GM10248 (cell line): ENCODE results near the gene NSD1.

ENCODE experiments used
- CTCF ChIA-PET: fragments of 300-600 bp; sonication (Branson Sonifier 250); formaldehyde crosslinking; extraction: SDS; loops from one replicate; lab custom pipeline; 2021; ENCODE audit warnings: antibody characterized with exemption; lab: Yijun Ruan, JAX
- POLR2A ChIA-PET: fragments of 350-650 bp; sonication (Branson Sonifier 250); formaldehyde crosslinking; extraction: SDS; loops from one replicate; lab custom pipeline; 2020; ENCODE audit warnings: antibody characterized with exemption; lab: Yijun Ruan, JAX
- DNase-seq: peaks from one replicate; pipeline ENCODE4 v3.0.0; 2012; ENCODE audit errors: extremely low spot score
- TF ChIP-seq, protein P1 (sequence below): IDR thresholded peaks from 2 replicates; pipeline ENCODE4 v1.5.1; 2012; ENCODE audit warnings: mild to moderate bottlenecking, low read depth; ENCODE audit errors: extremely low read depth, missing control alignments, control extremely low read depth

Gene NSD1

DNA sequence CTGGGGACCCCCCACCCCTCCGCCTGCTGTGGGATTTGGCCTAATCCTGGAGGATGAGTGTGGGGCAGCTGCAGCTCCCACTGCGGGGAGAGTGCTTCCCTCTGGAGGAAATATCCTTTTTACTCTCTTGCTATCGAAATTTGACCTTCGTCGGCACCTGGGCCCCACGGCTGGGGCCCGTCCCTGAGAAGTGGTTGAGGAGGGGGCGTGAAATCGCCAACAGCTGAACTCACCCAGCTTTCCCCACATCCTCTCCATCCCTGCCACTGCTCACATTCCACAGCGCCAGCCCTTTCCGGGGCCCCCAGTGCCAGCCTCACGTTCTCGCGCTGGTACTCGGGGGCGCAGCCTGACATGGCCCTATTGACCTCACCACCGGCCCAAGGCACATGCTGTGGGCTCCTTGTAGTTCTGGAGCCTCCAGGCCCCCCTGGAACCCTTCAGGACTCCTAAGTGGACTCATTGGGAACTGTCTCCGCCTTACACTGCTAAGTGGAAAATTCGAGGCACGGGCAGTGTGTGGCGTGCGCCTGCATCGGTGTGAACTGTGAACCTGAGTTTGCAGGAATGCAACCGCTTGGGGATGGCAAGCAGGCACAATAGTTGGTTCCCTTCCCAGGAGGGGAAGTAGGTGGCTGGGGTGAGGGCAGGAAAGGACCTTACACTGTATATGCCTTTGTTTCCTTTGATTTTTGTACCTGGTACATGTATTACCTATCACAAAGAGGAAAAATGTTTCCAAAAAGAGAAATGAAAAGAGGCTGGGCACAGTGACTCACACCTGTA lies 27.7 kb upstream of the NSD1 start:
- DNase-seq: no peak
- TF ChIP-seq, protein P1, sequence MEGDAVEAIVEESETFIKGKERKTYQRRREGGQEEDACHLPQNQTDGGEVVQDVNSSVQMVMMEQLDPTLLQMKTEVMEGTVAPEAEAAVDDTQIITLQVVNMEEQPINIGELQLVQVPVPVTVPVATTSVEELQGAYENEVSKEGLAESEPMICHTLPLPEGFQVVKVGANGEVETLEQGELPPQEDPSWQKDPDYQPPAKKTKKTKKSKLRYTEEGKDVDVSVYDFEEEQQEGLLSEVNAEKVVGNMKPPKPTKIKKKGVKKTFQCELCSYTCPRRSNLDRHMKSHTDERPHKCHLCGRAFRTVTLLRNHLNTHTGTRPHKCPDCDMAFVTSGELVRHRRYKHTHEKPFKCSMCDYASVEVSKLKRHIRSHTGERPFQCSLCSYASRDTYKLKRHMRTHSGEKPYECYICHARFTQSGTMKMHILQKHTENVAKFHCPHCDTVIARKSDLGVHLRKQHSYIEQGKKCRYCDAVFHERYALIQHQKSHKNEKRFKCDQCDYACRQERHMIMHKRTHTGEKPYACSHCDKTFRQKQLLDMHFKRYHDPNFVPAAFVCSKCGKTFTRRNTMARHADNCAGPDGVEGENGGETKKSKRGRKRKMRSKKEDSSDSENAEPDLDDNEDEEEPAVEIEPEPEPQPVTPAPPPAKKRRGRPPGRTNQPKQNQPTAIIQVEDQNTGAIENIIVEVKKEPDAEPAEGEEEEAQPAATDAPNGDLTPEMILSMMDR: no peak
- CTCF ChIA-PET: interaction anchor here (2.1 kb wide), 1 partner anchor 8 kb away, joined by 6 read pairs; no protein-coding TSS in a partner anchor
- POLR2A ChIA-PET: no interaction called here

DNA sequence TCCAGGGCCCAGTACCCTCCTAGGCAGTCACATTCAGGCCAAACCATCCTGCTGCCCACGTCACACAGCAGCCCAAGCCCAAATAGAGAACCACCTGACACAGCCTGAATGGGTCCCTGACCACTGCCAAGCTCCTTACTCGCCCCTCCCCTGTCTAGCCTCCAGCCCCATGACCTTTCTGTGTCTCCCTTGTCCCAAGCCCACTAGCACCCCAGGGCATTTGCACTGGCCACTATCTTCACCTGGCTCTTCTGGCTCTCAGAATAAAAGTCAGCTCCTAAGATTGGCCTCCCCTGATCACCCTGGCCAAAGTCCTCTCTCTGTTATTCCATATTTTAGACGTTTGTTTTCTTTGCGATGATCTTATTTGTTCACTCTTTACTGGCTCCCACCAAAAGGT lies 26.4 kb upstream of the NSD1 start:
- ChIA-PET POLR2A (no interaction called here), CTCF (interaction anchor here (0.8 to 1.3 kb wide), 5 partner anchors 9 to 448 kb away, joined by 3 to 7 read pairs (median 4); no protein-coding TSS in a partner anchor)
- TF ChIP-seq, protein P1: no peak
- DNase-seq: no peak

DNA sequence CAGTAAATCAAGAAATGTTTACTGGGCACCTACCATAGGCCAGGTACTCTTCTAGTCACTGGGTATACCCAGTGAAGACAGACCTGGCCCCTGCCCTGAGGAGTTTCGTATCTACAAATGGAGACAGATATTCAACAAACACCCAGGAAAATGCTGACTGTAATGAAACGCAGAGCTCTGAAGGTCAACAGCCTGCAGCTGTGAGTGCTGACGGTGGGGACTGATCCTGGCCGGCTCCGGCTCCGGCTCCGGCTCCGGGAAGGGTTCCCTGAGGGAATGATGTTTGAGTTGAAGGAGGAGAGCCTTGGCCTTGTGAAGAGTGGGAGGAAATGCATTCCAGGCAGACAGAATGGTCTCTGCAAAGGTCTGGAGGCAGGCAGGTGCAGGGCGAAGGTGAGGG lies 23.8 kb upstream of the NSD1 start:
- TF ChIP-seq, protein P1: no peak
- ChIA-PET CTCF (interaction anchor here (1.1 to 7.5 kb wide), 9 partner anchors 9 to 451 kb away, joined by 3 to 147 read pairs (median 4); partner anchors contain the start of gene PDLIM7), POLR2A (no interaction called here)
- DNase-seq: no peak

DNA sequence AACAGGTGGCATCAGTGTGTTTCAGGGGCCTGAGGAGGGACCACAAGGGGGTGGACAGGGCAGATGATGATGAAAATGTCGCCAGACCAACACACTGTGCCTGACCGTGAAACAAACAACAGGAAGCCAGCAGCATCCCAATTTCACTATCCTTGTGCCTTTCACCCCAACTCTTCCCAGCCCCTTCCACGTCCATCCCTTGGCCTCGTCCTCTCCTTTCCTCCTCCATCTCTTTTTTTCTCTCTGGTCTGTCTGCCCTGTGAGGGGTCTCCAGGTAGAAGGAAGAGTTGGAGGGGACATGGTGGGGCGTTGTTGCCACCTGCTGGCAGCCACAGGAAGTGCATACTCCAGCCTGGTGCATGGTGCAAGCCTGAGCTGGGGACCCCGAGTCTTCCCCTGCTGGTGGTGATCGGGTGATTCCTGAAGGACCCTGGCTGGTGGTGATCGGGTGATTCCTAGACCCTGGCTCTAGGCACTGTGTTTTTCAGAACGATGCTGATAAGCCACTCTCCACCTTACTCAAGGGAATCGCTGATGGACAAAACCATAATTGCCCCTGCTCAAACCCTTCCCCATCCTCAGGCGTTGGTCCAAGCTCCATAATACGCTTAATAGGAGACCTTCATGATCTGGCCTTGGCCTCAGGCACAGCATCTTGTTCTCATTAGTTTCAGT lies 21.7 kb upstream of the NSD1 start:
- CTCF ChIA-PET: interaction anchor here (0.6 to 7.5 kb wide), 49 partner anchors 10 to 542 kb away, joined by 3 to 147 read pairs (median 4); partner anchors contain the start of genes LMAN2 and NSD1
- TF ChIP-seq, protein P1: peak; percentile 90
- POLR2A ChIA-PET: no interaction called here
- DNase-seq: peak; percentile 80

DNA sequence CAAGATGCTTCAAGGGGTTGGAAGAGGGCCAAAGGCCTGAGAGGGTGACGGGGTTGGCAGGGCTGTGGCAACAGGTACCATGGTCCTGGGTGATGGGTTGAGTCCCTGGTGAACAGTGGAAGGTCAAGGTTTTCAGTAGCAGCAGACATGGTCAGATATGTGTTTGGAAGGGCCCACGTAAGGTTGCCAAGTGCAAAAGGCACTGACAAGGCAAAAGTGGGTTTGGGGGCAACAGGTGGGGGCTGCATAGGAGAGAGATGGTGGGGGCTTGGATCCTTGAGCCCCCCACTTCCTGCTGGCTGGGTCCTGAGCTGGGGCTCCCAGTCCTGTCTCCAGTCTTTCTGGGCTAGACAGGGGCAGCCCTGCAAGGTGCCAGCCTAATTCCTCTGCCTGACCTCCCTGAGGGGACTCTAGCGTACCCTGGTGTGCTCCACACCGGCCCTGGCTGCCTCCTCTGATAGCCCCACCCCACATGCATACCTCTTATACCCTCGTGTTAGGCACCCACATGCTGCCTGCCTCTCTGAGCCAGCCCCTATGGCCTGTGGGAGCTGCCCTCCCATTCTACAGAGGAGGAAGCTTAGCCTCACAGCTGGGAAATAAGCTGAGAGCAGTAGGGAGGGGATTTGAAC lies 20.9 kb upstream of the NSD1 start:
- CTCF ChIA-PET: interaction anchor here (0.6 to 7.5 kb wide), 72 partner anchors 8 to 1383 kb away, joined by 3 to 147 read pairs (median 5); partner anchors contain the start of genes LMAN2, NSD1 and SLC34A1
- POLR2A ChIA-PET: no interaction called here
- TF ChIP-seq, protein P1: no peak
- no peak for DNase-seq

DNA sequence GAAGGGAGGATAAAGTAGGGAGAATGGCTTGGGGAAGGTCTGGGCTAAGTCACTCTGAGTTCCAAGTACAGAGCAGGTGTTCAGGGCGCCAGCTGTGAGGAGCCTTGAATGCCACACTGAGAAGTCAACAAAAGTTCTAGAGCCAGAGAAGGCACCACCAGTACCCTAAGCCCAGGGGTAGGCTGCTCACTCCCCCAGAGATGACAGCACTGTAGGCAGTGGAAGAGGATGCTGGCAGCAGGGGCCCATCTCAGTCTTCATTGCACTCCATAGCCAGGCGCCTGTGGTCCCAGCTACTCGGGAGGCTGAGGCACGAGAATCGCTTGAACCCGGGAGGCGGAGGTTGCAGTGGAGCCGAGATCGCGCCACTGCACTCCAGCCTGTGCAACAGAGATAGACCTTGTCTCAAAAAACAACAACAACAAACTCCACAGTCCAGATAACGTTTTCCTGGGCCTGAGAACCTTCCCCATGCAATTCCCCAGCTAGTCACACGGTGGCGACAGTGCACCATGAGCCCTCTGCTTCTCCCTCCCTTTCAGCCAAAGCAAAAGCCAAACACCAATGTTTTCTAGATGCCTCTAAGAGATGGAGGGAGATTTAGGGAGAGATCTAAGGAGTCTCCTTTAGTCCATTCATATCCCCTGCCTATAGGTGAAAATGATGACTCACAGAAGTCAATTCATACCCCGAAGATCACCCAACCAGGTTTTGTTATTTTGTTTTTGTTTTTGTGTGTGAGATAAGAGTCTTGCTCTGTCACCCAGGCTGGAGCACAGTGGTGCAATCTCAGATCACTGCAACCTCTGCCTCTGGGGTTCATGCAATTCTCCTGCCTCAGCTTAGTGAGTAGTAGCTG lies 19.8 kb upstream of the NSD1 start:
- POLR2A ChIA-PET: no interaction called here
- peak; percentile 91 for DNase-seq
- CTCF ChIA-PET: interaction anchor here (0.8 to 7.5 kb wide), 73 partner anchors 8 to 1384 kb away, joined by 3 to 147 read pairs (median 5); partner anchors contain the start of genes FGFR4, LMAN2, MXD3 and NSD1
- TF ChIP-seq, protein P1: peak; percentile 97
